GM21515 (cell line): ENCODE results near the gene TAMALIN.

Source experiments
- ATAC-seq: cut with Tn5 transposase; IDR thresholded peaks from one replicate; pipeline ENCODE4 v1.9.1; 2021; ENCODE audit not compliant: unreplicated experiment

TAMALIN gene

DNA sequence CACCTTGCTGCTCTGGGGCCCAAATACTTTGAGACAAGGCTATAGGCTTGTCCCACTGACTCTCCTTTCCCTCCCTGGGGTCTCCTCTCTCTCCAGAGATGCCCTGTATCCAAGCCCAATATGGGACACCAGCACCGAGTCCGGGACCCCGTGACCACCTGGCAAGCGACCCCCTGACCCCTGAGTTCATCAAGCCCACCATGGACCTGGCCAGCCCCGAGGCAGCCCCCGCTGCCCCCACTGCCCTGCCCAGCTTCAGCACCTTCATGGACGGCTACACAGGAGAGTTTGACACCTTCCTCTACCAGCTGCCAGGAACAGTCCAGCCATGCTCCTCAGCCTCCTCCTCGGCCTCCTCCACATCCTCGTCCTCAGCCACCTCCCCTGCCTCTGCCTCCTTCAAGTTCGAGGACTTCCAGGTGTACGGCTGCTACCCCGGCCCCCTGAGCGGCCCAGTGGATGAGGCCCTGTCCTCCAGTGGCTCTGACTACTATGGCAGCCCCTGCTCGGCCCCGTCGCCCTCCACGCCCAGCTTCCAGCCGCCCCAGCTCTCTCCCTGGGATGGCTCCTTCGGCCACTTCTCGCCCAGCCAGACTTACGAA lies 47.6 kb downstream of the TAMALIN start:
- no peak for ATAC-seq

DNA sequence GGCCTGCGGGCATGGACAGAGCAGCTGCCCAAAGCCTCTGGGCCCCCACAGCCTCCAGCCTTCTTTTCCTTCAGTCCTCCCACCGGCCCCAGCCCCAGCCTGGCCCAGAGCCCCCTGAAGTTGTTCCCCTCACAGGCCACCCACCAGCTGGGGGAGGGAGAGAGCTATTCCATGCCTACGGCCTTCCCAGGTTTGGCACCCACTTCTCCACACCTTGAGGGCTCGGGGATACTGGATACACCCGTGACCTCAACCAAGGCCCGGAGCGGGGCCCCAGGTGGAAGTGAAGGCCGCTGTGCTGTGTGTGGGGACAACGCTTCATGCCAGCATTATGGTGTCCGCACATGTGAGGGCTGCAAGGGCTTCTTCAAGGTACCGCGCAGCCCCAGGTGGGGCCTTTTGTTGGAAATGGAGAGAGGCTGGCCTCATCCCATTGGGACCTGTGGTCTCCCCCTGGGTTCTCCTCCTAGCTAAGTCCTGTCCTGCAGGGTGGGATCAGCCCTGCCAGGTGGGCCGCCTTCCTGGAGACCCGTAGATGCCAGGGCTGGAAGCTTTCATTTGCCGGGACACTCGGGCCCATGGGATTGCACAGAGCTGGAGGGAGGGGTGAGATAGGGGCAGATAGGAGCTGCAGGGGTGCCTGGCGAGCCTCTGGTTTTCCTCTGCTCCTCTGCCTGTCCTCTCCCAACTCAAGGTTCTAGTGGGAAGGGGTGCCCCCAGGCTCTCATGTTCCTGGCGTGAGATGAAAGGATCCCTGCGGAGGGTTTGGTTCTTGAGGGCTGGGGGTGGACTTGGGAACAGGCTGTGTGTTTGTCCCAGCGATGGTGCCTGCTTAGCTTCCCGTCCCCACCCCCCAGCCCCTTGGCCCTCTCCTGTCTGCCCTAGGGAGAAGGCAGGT lies 48.3 kb downstream of the TAMALIN start:
- no peak for ATAC-seq

DNA sequence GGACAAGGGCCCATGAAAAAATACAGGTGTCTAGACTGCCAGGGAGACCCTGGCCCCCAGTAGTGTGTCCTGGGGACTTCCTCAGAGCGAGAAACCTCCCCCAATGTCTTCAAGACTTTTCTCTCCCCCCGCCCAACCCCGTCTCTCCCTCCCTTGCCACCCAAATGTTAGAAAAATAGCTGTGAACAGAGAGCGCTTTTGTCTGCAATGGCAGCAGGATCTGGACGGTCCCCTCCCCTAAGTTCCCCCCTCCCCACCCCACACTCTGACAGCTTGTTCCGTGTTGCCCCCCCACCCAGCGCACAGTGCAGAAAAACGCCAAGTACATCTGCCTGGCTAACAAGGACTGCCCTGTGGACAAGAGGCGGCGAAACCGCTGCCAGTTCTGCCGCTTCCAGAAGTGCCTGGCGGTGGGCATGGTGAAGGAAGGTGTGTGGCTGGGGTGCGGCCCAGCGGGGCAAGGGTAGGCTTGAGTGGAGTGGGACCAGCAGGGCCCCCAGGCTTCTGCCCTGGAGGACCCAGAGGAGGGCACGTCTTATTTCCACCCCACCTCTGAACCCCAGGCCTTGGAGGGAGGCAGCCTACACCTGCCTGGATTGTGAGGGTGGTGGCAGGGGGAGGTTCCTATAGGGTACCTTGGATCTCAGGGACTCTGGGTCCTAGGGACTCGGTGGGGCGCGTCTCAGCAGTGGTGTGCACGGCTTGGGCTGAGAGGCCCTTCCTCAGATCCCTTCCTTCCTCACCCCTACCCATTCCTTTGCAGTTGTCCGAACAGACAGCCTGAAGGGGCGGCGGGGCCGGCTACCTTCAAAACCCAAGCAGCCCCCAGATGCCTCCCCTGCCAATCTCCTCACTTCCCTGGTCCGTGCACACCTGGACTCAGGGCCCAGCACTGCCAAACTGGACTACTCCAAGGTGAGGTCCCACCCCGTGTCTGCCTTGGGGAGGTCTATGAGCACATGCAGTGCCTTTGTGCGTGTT lies 49.3 kb downstream of the TAMALIN start:
- no peak for ATAC-seq

DNA sequence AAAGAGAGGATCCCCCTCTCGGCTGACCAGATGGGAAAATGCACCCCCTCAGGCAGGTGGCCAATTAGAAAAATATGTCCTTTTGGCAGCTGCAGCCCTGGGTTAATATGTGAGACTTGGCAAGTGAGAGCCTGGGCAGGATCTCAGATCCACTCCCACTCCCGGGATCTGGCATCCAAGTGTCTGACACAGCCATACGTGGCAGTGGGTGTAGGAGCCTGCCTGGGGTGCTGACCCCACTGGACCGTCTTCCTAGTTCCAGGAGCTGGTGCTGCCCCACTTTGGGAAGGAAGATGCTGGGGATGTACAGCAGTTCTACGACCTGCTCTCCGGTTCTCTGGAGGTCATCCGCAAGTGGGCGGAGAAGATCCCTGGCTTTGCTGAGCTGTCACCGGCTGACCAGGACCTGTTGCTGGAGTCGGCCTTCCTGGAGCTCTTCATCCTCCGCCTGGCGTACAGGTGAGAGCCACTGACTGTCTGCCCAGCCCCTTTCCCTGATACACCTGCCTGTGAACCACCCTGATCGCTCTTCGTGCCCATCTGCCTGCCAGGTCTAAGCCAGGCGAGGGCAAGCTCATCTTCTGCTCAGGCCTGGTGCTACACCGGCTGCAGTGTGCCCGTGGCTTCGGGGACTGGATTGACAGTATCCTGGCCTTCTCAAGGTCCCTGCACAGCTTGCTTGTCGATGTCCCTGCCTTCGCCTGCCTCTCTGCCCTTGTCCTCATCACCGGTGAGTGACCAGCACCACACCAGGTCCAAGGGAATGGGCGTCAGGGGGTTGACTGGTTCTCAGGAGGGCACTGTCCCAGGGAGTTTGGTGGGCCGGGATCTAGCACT lies 50.3 kb downstream of the TAMALIN start:
- ATAC-seq: no peak

DNA sequence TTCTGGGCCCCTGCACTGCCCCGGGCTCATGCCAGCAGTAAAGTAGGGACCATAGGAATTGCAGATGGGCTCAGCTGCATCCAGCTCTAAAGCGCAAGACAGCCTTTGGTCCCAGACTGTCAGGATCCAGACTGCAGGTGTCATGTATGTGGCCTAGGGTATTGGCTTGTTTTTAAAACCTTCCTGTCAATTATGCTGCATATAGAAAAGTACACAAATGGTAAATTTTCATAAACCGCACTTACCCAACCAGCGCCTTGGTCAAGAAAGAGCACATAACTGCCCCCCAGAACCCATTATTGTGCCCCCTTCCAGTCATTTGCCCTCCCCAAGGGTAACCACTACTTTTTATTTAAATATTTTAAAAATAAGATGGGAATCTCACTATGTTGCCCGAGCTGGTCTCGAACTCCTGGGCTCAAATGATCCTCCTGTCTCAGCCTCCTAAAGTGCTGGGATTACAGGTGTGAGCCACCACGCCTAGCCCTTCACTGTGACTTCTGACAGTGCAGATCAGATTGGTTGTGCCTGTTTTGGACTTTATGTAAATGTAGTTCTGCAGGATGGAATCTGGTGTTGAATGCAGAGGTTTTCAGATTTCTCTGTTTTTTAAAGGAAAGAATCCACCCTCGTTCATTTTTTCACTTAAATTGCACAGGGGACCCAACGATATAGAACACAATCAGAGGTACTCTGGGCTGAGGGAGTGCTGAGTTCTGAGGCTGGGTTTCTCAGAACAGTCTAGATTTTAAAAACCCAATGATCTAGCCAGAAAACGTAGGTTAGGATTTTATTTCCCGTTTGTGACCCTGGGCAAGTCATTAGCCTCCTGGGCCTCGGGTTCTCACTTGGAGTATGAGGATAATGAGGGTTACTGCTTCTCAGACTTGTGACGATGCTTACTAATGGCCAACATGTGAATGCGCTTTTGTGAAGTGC lies 51.2 kb downstream of the TAMALIN start:
- no peak for ATAC-seq

DNA sequence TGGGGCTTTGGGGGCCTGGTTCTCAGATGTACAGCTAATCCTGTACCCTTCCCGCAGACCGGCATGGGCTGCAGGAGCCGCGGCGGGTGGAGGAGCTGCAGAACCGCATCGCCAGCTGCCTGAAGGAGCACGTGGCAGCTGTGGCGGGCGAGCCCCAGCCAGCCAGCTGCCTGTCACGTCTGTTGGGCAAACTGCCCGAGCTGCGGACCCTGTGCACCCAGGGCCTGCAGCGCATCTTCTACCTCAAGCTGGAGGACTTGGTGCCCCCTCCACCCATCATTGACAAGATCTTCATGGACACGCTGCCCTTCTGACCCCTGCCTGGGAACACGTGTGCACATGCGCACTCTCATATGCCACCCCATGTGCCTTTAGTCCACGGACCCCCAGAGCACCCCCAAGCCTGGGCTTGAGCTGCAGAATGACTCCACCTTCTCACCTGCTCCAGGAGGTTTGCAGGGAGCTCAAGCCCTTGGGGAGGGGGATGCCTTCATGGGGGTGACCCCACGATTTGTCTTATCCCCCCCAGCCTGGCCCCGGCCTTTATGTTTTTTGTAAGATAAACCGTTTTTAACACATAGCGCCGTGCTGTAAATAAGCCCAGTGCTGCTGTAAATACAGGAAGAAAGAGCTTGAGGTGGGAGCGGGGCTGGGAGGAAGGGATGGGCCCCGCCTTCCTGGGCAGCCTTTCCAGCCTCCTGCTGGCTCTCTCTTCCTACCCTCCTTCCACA lies 52.0 kb downstream of the TAMALIN start:
- ATAC-seq: no peak

DNA sequence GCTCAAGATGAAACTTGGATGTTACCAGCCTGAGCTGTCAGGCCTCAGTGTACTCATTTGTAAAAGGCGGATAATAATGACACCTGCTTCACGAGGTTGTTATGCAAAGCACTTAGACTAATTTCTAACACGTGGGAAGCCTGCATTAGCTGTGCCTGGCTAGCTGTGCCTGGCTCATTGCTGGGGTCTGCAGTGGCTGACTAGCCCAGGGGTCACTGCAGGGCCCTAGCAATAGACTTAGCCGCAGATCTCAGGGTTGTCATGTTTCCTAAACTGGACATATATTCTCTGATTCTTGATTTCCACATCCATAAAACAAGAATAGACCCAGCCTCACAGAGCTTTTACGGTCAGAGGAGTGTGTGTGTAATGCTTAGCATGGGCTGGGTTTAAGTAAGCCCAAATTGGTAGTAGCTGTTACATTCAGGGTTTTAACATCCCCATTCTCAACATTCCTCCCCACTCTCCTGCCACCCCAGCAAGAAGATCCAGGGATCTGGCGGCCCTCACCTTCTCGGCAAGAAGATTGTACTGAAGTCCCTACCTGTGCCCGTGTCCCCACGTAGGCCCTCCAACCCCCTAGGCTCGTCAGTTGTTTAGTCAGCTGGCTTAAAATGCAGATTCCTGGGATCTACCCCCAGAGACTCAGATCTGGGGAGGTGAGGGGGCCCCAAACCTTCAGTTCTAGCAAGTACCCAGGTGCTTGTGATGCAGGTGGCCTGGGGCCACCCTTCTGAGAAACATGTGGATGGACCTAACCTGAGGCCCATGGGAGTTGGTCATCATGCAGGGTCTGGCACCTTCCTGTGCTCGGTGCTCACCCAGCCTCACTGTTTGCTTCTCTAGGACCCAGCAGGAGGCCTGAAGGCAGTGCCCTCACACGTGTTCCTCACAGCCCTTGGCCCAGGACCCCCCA lies 53.1 kb downstream of the TAMALIN start:
- no peak for ATAC-seq

DNA sequence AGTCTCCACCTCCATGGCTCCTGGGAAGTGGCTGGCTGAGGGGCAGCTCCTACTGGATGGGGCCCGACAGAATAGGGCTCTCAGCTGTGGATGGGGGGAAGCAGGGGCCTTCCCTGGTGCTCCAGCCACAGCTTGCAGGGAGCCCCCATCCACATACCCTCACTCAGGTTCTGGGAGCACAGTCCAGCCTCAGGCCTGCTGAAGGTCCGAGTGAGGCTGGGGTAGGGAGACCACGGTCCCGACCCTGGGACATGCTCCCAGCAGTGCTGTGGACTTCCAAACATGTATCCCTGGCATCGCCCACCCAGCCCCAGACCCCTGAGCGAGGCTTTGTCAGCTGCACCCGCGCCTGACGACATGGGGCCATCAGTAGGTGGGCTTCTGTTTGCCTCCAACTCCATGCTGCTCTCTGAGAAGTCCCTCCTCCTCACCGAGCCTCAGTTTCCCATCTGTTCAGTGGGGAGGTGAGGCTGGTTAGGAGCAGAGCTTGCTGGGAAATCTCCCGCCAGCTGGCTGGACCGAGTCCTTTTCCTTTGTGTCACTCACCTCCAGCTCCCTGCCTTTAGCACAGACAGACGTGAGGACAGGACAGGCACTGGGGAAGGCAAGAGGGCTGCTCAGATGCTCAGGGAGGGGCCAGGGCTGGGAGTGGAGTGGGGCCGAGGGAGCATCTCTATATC lies 53.9 kb downstream of the TAMALIN start:
- no peak for ATAC-seq

DNA sequence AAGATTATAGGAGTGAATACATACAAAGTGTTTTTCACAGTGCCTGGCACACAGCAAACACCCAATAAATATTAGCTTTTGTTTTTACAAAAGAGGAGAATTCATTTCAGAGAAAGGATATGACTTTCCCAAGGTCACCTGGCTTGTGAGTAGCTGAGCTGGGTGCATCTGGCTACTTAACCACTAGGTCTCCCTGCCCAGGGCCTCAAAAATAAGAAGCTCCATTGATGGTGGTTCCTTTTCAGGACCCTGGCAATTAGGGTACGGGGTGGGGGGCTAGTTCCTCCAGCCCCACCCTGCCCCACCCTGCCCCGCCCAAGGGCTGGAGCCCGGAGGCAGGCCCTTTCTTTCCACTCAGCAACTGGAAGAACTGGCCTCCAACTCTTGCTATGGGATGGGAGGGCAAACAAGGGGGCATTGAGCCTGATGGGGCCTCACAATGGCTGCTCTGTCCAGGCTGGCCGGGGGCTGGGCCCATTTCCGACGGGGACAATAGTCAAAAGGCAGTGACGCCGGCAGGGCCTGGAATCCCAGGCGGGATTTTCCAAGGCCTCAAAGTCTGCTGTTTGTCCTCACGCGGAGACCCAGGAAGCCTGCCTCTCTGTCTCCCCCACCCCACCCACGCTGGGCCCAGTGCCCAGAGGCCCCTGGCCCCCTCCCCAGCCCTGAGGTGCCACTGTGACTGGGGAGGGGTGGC lies 54.9 kb downstream of the TAMALIN start:
- no peak for ATAC-seq

DNA sequence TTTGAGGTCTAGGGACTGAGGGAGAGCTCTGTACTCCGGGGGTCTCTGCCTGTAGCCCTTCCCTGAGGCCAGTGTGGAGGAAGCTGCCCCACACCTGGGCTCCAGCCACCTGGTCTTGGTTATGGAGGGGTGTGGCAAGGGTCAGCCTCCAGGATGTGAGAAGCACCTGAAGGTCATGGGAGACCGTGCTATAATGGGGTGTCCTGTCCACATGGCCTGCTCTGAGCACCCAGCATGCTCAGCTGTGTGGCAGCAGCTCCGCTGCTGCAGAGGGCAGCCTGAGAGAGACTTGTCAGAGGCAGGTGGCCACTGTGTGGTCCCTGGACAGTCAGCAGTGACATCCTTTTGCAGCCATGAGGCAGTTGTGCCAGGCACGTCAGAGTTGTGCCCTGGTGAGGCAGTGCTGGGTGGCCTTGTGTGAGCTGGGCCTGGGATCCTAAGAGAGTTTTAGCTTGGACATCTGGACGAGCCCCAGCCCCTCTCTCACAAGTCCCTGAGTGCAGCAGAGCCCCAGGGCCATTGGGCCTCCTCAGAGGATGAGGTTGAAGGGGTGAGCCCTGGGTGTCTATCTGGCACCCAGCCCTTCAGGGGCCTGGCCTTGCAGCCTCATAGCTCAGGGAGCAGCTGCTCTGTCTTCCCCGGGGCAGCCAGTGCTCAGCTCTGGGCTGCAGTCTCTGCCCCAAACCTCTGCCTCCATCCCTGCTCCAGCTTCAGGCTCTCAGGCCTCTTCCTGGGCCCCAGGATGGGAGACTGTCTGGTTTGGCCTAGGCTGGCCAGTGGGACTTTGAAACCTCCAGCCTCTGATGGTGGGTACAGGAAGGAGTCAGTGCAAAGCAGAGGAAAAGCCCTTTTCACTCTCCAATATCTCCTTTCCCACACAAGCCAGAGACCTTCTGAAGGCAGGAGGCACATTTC lies 55.7 kb downstream of the TAMALIN start:
- ATAC-seq: no peak

DNA sequence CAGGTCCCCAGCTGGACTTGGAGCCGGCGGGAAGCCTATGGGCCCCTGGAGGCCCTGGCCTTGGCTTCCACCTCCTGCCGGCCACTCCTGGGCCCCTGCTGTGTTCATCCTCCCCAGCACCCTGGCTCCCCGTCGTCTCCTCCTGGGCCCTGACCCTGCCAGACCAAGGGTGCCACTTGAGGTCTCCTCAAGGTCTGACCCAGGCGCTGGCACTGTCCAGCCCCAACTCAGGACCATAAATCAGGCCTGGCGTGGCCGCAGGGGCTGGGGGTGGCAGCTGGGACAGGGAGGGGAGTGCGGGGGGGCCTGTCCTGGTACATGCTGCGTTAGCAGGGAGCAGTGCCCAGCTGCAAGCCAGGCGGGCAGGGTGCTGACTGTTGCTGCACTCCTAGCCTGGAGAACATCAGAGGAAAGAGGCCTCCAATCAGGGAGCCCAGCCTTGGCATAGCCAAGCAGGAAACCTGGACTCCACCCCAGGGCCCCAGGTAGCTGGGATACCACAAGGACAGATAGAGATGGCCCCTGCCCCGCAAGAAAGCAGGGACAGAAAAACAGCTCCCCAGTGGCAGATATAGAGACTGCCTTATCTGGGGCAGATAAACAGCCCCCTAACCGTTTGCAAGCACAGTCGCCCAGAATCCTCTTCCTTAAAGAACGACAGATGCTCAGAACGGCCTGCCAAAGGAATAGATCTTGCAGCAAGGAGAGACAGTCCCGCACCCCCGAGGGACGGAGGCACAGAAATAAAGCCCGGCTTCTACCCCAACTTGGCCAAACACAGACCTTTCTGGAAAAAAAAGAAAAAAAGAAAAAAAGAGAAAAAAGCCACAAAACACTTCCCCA lies 56.6 kb downstream of the TAMALIN start:
- no peak for ATAC-seq

DNA sequence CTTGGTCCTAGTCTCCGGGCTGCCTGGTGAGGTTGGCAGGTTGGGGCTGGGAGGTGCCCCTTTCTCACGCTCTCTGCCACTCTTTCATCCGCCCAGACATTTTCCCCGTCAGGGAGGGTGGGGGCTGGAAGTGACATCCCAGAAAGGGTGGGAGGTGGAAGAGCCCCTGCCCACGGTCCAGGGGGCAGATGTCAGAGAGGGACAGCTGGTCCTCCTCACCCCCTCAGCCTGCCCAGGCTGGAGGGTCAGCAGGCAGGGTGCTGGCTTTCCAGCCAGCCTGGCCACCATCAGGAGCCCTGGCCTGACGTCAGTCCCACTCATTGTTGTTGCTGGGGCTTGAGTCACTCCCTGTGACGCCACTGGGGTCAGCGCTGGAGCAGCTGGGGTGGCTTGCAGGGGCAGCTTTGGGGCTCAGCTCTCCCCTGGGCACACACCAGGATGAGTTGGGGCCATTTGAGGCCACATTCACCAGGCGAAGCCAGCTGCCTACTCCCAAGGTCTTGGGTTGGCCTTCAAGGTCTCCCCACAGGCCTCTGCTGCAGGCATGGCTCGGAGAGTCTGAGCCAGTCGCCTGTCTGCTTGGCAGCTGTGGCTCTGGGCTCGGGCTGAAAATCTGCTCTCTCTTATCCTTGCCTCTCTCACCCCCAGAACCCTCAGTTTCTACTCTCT lies 57.4 kb downstream of the TAMALIN start:
- no peak for ATAC-seq
